Liver (tissue), 9 donors: ENCODE results near the gene ADCY2. TPM values are rescaled to one million over a fixed set of nuclear protein-coding genes. Genes with fewer than 3 reads are reported as not detected.

Experiments used
- DNase-seq: peaks from one replicate; pipeline ENCODE4 v3.0.0-alpha.2; 2017; ENCODE audit warnings: low spot score
- H3K27ac ChIP-seq, 2 donors: one replicate each; pipeline ENCODE4 v1.7.0; 2013; ENCODE audit warnings: inconsistent platforms in 2 of 2, low read length in 2 of 2, control low read depth in 1 of 2, low read depth in 1 of 2, mild to moderate bottlenecking in 1 of 2
- H3K27me3 ChIP-seq, 4 donors: one replicate each; pipeline versions ENCODE4 v1.6.1 to v1.7.0; 2013; ENCODE audit warnings: low read length in 3 of 4, inconsistent platforms in 1 of 4, mild to moderate bottlenecking in 1 of 4, moderate library complexity in 1 of 4; ENCODE audit not compliant: control insufficient read depth in 4 of 4, insufficient read depth in 4 of 4
- H3K36me3 ChIP-seq, 4 donors: one replicate each; pipeline versions ENCODE4 v1.6.1 to v1.7.0; 2013; ENCODE audit warnings: low read length in 3 of 4, mild to moderate bottlenecking in 3 of 4, low read depth in 1 of 4, moderate library complexity in 1 of 4; ENCODE audit not compliant: control insufficient read depth in 4 of 4, insufficient read depth in 3 of 4
- H3K4me1 ChIP-seq, 4 donors: one replicate each; pipeline versions ENCODE4 v1.6.1 to v1.7.0; 2013; ENCODE audit warnings: low read length in 3 of 4, mild to moderate bottlenecking in 3 of 4, moderate library complexity in 1 of 4; ENCODE audit not compliant: control insufficient read depth in 4 of 4, insufficient read depth in 4 of 4
- H3K4me3 ChIP-seq, 3 donors: one replicate each; pipeline versions ENCODE4 v1.6.1 to v1.7.0; 2013; ENCODE audit warnings: low read length in 3 of 3, control low read depth in 1 of 3, low read depth in 1 of 3, mild to moderate bottlenecking in 1 of 3
- H3K9ac ChIP-seq, 2 donors: one replicate each; pipeline ENCODE4 v1.7.0; 2013; ENCODE audit warnings: low read length in 2 of 2, mild to moderate bottlenecking in 2 of 2, moderate library complexity in 2 of 2, control low read depth in 1 of 2, low read depth in 1 of 2
- H3K9me3 ChIP-seq, 4 donors: one replicate each; pipeline versions ENCODE4 v1.6.1 to v1.7.0; 2013; ENCODE audit warnings: low read length in 3 of 4; ENCODE audit not compliant: control insufficient read depth in 4 of 4
- EGR1 ChIP-seq, 2 donors: IDR thresholded peaks; 2 replicates each; pipeline ENCODE4 v1.6.1; 2016 to 2018; ENCODE audit warnings: antibody characterized with exemption in 2 of 2, low read depth in 2 of 2
- FOXA1 ChIP-seq: IDR thresholded peaks from 2 replicates; pipeline ENCODE4 v1.6.1; 2016; ENCODE audit warnings: antibody characterized with exemption
- FOXA2 ChIP-seq: IDR thresholded peaks from 2 replicates; pipeline ENCODE4 v1.6.1; 2016; ENCODE audit warnings: antibody characterized with exemption
- GABPA ChIP-seq, 2 donors: IDR thresholded peaks in 1 of 2; conservative IDR thresholded peaks in 1 of 2; 2 replicates each; pipeline ENCODE4 v1.6.1; 2016; ENCODE audit warnings: antibody characterized with exemption in 2 of 2, mild to moderate bottlenecking in 1 of 2, moderate library complexity in 1 of 2
- HNF4A ChIP-seq, 2 donors: conservative IDR thresholded peaks; 2 replicates each; pipeline ENCODE4 v1.6.1; 2016; ENCODE audit warnings: antibody characterized with exemption in 2 of 2, mild to moderate bottlenecking in 2 of 2
- HNF4G ChIP-seq: IDR thresholded peaks from 2 replicates; pipeline ENCODE4 v1.6.1; 2016; ENCODE audit warnings: antibody characterized with exemption
- JUND ChIP-seq, 2 donors: IDR thresholded peaks; 2 replicates each; pipeline ENCODE4 v1.6.1; 2016; ENCODE audit warnings: antibody characterized with exemption in 2 of 2
- NR2F2 ChIP-seq: IDR thresholded peaks from 2 replicates; pipeline ENCODE4 v1.6.1; 2016; ENCODE audit warnings: antibody characterized with exemption
- RAD21 ChIP-seq, 2 donors: IDR thresholded peaks; 2 replicates each; pipeline ENCODE4 v1.6.1; 2016; ENCODE audit warnings: antibody characterized with exemption in 2 of 2, mild to moderate bottlenecking in 2 of 2
- RXRA ChIP-seq, 2 donors: IDR thresholded peaks; 2 replicates each; pipeline ENCODE4 v1.6.1; 2017 to 2018; ENCODE audit warnings: antibody characterized with exemption in 2 of 2, mild to moderate bottlenecking in 1 of 2
- SP1 ChIP-seq: IDR thresholded peaks from 2 replicates; pipeline ENCODE4 v1.6.1; 2018; ENCODE audit warnings: antibody characterized with exemption, mild to moderate bottlenecking
- TAF1 ChIP-seq: conservative IDR thresholded peaks from 2 replicates; pipeline ENCODE4 v1.6.1; 2016; ENCODE audit warnings: antibody characterized with exemption, mild to moderate bottlenecking
- YY1 ChIP-seq: IDR thresholded peaks from 2 replicates; pipeline ENCODE4 v1.6.1; 2016; ENCODE audit warnings: antibody characterized with exemption, mild to moderate bottlenecking
- WGBS: extraction: QIAGEN DNeasy Blood & Tissue Kit; methylation state at CpG from one replicate; pipeline ENCODE4 v1.1.7; 2013; 5-methylcytosine and 5-hydroxymethylcytosine counted together
- polyA plus RNA-seq, 2 donors: library from polyadenylated mRNA; stranded (reverse) in 1 of 2; unstranded in 1 of 2; fragments of 200-250 nt in 1 of 2; fragments of >200 nt in 1 of 2; fragmentation: Nextera tagmentation in 1 of 2; extraction: Ambion mirVana in 1 of 2; gene quantifications; one replicate each; pipeline versions ENCODE4 v1.2.1 to v1.2.3, GENCODE V29; 2013 to 2015
- total RNA-seq, 2 donors: library from RNA; depleted of rRNA; stranded (reverse); fragments of >200 nt; gene quantifications; one replicate each; pipeline ENCODE4 v1.2.3, GENCODE V29; 2014
- TF ChIP-seq, protein P1 (sequence below): IDR thresholded peaks from 2 replicates; pipeline ENCODE4 v1.6.1; 2016; ENCODE audit warnings: antibody characterized with exemption
- TF ChIP-seq, protein P2 (sequence below): IDR thresholded peaks from 2 replicates; pipeline ENCODE4 v1.6.1; 2016; ENCODE audit warnings: antibody characterized with exemption
- TF ChIP-seq, protein P3 (sequence below): fragments of 150-350 bp; IDR thresholded peaks from 2 replicates; pipeline ENCODE4 v1.5.1; 2017; ENCODE audit warnings: improper control_type of control experiment, low read depth, low read length; ENCODE audit not compliant: missing input control
- TF ChIP-seq, protein P4 (sequence below): IDR thresholded peaks from 2 replicates; pipeline ENCODE4 v1.6.1; 2016; ENCODE audit warnings: antibody characterized with exemption, mild to moderate bottlenecking
- TF ChIP-seq, protein P5 (sequence below): IDR thresholded peaks from 2 replicates; pipeline ENCODE4 v1.6.1; 2016; ENCODE audit warnings: antibody characterized with exemption
- donor health status: healthy.
- donor health status: healthy.
- donor health status: healthy.
- donor health status: healthy.
- donor health status: healthy.

Gene ADCY2
- total and polyA plus RNA-seq, 4 donors = not detected

DNA sequence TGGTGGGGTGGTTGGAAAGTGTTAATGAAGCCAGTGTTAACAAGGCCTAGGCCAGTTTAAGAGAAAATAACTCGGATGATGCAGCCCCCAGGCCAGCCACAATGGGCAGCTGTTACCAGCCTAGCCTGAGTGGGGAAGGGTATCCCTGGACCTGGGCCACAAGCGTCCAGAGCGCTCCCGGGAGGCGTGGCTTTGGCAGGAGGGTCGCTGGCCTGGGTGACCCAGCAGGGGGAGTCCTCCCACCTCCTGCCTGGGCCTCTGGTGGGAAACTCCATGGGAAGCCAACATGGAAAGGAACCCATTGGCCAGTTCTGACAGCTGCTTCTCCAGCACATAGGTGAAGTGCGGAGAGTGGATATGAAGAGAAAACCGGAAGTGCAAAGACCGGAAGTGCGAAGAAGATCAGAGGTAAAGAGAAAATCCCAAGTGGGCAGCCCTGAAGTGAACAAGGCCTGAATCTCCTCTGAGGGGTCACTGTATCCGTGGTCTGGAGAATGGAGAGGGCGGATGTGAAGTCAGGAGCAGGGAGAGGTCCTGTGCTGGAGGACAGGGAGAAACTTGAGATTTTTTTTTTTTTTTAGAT is 79.0 kb downstream of the ADCY2 start:
- H3K27me3 ChIP-seq = peaks cover 0 to 6% (median 0%) of the 10 kb centered on the region in 4 donors
- H3K9me3 ChIP-seq = no peaks in the 10 kb centered on the region
- TF ChIP-seq, protein P1, sequence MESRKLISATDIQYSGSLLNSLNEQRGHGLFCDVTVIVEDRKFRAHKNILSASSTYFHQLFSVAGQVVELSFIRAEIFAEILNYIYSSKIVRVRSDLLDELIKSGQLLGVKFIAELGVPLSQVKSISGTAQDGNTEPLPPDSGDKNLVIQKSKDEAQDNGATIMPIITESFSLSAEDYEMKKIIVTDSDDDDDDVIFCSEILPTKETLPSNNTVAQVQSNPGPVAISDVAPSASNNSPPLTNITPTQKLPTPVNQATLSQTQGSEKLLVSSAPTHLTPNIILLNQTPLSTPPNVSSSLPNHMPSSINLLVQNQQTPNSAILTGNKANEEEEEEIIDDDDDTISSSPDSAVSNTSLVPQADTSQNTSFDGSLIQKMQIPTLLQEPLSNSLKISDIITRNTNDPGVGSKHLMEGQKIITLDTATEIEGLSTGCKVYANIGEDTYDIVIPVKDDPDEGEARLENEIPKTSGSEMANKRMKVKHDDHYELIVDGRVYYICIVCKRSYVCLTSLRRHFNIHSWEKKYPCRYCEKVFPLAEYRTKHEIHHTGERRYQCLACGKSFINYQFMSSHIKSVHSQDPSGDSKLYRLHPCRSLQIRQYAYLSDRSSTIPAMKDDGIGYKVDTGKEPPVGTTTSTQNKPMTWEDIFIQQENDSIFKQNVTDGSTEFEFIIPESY = no peak
- TF ChIP-seq, protein P2, sequence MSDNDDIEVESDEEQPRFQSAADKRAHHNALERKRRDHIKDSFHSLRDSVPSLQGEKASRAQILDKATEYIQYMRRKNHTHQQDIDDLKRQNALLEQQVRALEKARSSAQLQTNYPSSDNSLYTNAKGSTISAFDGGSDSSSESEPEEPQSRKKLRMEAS = no peak
- H3K36me3 ChIP-seq = no peaks in the 10 kb centered on the region
- H3K27ac ChIP-seq = no peak overlapping the region
- H3K4me3 ChIP-seq = no peak overlapping the region
- 83% methylated on average over 12 of the region's 12 CpGs for WGBS
- DNase-seq = no peak
- no peak overlapping the region for H3K9ac ChIP-seq
- H3K4me1 ChIP-seq = no peaks in the 10 kb centered on the region

DNA sequence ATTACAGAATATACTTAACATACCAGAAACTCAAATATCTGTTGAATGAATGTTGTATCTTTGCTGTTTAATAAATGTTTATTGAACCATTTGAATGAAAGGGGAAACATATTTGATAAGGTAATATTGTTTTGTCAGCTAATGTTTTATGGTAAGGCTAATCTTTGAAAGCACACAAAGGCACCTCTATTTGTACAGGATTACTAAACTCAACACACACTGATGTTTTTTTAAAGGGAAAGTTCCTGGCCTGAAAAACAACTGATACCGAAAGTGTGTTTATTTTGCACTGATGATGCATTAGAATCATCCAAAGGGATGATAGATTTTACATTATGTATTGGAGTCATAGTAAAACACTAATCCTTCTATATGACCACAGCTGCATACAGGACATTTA is 82.5 kb downstream of the ADCY2 start:
- TF ChIP-seq NR2F2 = no peak
- TF ChIP-seq TAF1 = no peak
- TF ChIP-seq EGR1 (IDR thresholded peaks at IDR 0.05; ENCODE audit: low read depth in 2 of 2) = no peak
- TF ChIP-seq, protein P3, sequence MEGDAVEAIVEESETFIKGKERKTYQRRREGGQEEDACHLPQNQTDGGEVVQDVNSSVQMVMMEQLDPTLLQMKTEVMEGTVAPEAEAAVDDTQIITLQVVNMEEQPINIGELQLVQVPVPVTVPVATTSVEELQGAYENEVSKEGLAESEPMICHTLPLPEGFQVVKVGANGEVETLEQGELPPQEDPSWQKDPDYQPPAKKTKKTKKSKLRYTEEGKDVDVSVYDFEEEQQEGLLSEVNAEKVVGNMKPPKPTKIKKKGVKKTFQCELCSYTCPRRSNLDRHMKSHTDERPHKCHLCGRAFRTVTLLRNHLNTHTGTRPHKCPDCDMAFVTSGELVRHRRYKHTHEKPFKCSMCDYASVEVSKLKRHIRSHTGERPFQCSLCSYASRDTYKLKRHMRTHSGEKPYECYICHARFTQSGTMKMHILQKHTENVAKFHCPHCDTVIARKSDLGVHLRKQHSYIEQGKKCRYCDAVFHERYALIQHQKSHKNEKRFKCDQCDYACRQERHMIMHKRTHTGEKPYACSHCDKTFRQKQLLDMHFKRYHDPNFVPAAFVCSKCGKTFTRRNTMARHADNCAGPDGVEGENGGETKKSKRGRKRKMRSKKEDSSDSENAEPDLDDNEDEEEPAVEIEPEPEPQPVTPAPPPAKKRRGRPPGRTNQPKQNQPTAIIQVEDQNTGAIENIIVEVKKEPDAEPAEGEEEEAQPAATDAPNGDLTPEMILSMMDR = no peak
- no peak for TF ChIP-seq YY1
- TF ChIP-seq FOXA2 = no peak
- TF ChIP-seq, protein P1 = no peak
- TF ChIP-seq HNF4G = no peak
- no peak for TF ChIP-seq RXRA (IDR thresholded peaks at IDR 0.05)
- TF ChIP-seq GABPA (IDR thresholded peaks at IDR 0.05 in 1 of 2, conservative IDR thresholded peaks at IDR 0.05 in 1 of 2) = no peak
- TF ChIP-seq, protein P2 = no peak
- TF ChIP-seq JUND (IDR thresholded peaks at IDR 0.05) = no peak
- TF ChIP-seq SP1 = no peak
- TF ChIP-seq, protein P4, sequence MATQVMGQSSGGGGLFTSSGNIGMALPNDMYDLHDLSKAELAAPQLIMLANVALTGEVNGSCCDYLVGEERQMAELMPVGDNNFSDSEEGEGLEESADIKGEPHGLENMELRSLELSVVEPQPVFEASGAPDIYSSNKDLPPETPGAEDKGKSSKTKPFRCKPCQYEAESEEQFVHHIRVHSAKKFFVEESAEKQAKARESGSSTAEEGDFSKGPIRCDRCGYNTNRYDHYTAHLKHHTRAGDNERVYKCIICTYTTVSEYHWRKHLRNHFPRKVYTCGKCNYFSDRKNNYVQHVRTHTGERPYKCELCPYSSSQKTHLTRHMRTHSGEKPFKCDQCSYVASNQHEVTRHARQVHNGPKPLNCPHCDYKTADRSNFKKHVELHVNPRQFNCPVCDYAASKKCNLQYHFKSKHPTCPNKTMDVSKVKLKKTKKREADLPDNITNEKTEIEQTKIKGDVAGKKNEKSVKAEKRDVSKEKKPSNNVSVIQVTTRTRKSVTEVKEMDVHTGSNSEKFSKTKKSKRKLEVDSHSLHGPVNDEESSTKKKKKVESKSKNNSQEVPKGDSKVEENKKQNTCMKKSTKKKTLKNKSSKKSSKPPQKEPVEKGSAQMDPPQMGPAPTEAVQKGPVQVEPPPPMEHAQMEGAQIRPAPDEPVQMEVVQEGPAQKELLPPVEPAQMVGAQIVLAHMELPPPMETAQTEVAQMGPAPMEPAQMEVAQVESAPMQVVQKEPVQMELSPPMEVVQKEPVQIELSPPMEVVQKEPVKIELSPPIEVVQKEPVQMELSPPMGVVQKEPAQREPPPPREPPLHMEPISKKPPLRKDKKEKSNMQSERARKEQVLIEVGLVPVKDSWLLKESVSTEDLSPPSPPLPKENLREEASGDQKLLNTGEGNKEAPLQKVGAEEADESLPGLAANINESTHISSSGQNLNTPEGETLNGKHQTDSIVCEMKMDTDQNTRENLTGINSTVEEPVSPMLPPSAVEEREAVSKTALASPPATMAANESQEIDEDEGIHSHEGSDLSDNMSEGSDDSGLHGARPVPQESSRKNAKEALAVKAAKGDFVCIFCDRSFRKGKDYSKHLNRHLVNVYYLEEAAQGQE = no peak
- TF ChIP-seq, protein P5, sequence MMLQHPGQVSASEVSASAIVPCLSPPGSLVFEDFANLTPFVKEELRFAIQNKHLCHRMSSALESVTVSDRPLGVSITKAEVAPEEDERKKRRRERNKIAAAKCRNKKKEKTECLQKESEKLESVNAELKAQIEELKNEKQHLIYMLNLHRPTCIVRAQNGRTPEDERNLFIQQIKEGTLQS = no peak
- TF ChIP-seq HNF4A (conservative IDR thresholded peaks at IDR 0.05) = no peak
- TF ChIP-seq RAD21 (IDR thresholded peaks at IDR 0.05) = no peak
- TF ChIP-seq FOXA1 = no peak
- Histone ChIP-seq H3K27ac (no peak overlapping the region), H3K9ac (no peak overlapping the region), H3K4me1 (no peaks in the 10 kb centered on the region), H3K27me3 (peaks cover 0 to 4% (median 0%) of the 10 kb centered on the region in 4 donors), H3K4me3 (no peak overlapping the region), H3K36me3 (no peaks in the 10 kb centered on the region), H3K9me3 (no peaks in the 10 kb centered on the region)
- DNase-seq = no peak
- WGBS = 38% methylated on average over 1 of the region's 1 CpG
